HG03159 (cell line): ENCODE data around the gene TANC1.
A peak's percentile ranks its signal among the peaks of the same experiment; 100 is the strongest.

Experiments used
- ATAC-seq: cut with Tn5 transposase; IDR thresholded peaks from one replicate; pipeline ENCODE4 v1.9.1; 2021; ENCODE audit warnings: mild to moderate bottlenecking, moderate library complexity; ENCODE audit not compliant: unreplicated experiment

The TANC1 gene

DNA sequence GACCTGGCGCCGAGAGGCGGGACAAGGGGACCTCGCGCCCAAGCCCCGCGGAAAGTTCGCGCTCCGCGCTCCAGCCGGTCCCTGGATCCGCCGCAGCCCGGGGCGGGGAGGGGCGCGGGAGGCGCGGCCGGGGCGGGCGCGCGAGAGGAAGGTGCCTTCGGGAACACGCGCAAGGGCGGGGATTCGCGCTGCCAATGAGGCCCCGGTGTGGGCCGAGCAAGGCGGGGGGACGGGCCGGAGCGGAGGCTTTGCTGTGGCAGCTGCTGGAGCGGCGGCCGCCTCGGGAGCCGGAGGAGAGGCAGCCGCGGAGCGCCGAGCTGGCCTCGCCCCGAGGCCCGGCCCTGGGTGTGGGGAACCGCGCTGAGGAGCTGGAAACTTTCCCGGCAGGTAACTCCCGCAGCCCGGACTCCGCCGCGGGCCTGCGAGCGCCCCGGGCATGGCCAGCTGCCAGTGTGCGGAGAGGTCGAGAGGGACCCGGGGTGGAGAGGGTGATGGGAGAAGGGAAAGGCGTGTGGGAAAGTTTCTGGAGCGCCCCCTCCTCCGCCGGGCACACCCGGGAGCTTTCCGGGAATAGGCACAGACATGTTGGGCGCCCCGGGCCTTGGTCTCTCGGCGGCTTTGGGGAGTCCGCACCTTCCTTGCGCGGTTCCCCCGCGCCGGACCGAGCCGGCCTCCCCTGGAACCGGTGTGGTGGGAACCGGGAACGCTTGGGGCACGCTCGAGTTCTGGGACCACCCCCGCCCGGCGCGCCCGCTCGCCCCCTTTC is at the start of gene TANC1:
Gene TANC1, plus strand, starts transcription at position 245 of the 766 bp plus-strand sequence. CDS start 97,271 bp downstream, outside the sequence.
- ATAC-seq = peak; percentile 83

DNA sequence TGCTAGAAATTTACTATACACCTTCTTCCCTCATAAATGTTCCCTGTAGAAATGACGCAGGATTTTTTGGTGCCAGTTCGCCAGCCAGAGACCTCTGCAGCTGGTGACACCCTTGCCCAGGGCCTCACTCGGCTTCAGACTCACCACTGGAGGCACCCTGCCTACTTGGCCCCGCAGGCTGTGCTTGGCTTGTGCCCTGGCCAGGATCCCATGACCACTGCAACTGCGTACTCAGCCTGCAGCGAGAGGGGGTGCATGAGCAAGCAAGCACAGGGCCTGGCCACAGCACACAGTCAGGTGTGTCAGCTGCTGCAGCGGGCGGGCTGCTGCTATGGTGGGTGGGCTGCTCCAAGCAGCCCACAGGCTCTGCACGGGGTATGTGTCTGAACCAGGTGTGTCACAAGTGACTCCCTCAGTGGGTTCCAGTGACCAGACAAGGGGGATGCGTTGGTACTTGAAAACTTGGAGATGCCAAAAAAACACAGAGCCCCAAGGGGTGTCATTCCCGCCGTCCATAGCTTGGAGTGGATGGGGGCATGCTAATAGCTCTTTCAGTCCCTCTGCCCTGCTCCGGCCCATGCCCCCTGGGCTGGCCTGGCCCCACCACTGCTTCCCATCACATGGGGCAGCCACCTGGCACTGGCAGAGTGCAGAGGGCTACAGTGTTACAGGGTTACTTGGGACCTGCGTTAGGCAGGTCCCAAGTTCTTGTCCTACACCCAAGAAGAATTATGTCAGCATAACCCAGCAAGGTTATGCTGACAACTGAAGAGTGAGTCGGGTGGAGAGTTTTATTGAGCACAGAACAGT is 46.6 kb upstream of the TANC1 start:
- ATAC-seq = no peak

DNA sequence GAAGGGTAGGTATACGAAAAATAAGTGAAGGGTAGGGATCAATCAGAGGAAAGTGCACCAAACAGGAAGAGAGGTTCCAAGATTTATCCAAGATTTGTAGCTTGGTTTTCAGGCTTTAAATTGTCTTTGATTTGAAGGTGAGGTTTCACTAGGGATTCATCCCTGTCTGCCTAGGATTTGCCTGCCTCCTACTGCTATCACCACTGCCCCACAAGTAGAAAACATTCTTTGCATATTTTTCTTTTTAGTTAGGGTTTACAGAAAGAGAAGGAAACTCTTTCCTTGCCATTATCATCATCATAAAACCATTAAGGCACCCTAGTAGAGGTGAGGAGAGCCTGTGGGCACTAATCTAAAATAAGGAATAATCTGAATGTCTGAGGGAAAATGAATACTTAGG is 45.8 kb upstream of the TANC1 start:
- ATAC-seq = no peak

DNA sequence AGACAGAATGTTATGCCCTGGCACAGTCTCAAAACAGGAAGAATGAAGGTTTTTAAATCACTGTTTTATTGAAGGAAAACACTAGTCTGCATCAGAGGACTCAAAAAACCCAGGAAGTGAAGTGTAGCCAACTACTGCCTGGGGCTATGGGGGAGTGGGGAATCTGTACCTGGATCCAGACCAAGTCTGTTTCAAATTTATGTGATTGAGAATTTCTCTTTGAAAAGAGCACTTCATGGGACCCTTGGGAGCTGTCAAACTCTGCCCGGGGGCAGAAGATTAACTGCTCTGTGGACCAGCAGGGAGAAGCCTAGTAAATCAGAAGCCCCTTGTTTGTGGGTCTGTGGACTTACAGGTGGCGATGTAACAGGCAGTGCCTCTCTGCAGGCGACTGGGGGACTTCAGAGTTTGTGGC is 45.3 kb upstream of the TANC1 start:
- no peak for ATAC-seq

DNA sequence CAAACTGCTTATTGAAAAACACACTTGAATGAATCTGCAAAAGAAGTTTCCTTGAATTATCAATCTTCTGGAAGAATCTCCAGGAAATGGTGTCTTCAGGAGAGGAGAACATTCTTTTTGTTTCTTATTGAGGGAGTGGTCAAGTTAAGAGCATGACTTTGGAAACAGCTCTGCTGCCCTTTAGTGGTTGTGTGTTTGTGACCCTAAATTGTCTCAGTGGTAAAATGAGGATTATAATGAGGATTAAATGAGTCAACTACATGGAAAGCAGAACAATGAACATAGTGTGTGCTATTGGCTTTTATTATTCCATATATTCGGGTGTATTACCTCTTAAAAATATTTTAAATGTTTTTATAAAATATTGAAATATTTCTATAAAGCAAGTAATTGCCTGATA is 44.8 kb upstream of the TANC1 start:
- ATAC-seq = no peak

DNA sequence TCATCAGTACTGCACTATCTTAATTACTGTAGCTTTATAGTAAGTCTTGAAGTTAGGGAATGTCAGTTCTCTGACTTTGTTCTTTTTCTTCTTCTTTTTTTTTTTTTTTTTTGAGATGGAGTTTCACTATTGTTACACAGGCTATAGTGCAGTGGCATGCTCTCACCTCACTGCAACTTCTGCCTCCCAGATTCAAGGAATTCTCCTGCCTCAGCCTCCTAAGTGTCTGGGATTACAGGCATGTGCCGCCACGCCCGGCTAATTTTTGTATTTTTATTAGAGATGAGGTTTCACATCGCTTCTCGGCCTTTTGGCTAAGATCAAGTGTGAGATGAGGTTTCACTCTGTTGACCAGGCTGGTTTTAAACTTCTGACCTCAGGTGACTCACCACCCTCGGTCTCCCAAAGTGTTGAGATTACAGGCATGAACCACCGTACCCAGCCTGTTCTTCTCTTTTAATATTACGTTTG is 41.9 kb upstream of the TANC1 start:
- no peak for ATAC-seq

DNA sequence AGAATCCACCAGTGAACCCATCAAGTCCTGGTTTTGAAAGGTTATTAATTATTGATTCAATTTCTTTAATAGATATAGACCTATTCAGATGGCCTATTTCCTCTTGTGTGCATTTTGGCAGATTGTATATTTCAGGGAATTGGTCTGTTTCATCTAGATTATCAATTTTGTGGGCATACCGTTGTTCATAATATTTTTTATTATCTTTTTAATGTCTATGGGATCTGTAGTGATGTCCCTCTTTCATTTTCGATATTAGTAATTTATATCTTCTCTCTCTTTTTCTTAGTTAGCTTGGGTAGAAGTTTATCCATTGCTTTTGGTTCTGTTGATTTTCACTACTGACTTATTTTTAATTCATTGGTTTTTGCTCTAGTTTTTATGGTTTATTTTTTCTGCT is 39.9 kb upstream of the TANC1 start:
- no peak for ATAC-seq

DNA sequence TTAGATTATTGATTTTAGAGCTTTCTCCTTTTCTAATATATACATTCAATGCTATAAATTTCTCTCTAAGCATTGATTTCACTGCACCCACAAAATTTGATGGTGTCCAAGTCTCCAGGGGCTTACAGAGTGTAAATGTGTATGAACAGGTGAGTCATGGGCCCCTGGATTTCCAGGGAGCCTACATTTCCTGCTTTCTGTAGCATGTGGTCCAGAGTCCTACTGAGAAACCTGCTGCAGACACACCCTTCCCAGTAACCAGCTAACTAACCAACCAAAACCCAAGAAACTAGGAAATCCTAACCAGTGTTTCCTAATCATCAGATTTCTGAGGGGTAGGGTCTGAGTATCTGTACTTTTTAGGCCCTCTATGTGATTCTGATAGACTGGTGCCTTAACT is 39.5 kb upstream of the TANC1 start:
- ATAC-seq = no peak

DNA sequence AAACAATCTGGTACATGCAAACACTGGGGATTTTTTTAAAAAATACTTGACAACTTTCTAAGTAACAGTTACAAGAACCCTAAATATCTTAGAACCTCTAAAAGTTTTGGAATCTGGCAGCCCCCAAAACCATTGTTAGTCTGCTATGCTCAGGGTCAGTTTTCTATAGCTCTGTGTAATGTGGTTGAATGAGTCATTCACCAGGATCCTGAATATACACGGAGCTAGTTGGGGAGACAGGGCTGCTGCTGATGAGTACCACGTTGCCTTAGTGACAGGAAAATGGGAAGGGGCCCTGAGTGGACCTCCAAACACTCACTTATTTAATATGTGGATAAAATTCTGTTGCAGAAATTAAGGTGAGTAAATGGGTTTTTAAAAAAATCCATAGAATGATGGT is 36.9 kb upstream of the TANC1 start:
- ATAC-seq = no peak

DNA sequence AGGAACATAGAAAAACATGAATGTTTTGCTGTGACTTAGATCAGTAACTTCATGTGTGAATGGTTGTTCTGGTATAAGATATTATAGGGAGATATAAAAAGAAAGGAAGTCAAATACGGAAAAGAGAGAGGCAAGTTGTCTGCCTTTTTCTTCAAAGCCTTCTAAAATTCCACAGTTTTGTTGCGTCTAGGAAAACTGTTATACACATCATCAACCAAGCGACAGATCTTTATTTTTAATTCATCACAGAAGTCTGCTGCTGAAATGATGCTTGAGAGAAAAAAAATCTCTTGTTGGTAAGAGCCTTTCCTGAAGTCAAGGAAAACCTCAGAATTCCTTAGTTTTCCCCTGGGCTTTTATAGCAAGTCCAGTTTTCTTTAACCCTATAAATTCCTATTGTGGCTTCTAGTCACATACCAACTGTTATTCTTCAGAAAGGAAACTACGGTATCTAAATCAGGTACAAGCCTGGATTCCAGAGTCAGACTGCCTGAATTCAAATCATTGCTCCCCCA is 36.3 kb upstream of the TANC1 start:
- ATAC-seq = no peak

DNA sequence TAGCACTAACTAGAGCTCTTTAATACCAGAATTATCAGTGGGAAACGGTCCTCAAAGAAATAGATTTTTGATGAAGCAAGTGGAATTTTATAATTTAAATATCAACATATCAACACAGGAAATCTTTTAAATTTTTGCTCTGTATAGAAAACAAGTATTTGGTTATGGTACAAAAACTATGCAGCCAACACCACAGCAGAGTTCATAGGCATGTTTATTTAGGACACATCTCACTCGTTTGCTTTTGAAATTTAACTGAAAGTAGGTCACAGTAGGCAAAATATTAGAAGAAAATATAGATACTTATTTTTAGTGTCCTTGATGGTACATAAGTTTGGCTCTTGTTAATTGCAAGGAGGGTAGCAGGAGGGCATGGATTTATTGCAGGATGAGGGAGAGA is 34.3 kb upstream of the TANC1 start:
- no peak for ATAC-seq

DNA sequence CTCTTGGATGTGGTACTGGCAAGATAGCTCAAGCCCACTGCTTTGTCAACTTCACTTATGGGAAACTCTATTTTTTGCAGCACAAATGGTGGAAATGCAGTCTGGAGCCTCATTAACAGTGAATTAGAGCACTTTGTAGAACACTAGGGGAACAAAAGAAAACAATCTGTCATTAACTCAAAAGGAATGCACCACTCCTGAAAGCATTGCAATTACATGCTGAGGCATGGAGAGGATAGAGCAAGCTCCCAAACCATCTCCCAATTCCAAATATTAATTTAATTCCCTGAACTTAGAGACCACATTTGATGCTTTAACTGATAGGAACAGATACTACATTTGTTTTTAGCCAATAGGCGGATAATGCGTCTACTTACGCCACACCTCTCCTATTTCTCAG is 32.8 kb upstream of the TANC1 start:
- no peak for ATAC-seq

DNA sequence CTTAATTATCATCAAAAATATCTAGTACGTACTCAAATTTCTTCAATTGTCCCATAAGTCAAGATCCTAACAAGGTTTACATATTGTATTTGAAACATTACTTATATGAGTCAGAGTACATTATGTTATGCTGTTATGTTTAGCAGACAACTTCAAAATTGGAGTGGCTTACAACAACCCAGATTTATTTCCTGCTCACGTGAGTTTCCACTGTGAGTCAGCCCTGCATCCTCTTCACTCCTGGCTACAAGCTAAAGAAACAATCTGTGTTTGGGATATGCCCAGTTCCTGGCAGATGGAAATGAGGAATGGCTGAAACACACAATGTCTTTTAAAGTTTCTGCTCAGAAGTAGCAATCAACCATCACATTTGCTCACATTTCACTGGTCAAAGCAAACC is 31.5 kb upstream of the TANC1 start:
- ATAC-seq = no peak

DNA sequence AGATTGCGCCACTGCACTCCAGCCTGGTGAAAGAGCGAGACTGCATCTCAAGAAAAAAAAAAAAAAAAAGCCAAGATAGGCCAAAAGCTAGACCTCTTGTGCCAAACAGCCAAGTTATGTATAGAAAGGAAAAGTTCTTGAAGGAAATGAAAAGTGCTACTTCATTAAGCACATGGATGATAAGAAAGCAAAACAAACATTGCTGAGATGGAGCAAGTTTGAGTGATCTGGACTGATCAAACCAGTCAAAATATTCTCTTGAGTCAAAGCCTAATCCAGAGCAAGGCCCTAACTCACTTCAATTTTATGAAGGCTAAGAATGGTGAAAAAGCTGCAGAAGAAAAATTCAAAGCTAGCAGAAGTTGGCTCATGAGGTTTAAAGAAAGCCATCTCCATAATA is 28.1 kb upstream of the TANC1 start:
- ATAC-seq = no peak

DNA sequence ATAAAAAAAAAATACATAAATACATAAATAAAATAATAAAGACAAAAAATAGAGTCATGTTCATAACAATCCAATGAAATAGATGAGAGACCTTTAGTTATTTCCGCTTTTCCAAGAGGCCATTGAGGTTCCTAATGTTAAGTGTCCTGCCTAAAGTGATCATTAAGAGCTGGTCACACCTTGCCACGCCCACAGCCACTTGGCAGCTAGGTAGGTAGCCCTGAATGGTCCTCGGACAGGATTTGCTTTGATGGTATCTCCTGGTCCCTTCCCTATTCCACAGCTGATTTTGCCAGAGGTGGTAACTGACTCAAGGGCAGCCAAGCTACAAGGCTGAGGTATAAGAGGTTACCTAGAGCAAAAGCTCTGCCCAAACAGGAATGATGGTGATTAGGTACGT is 24.5 kb upstream of the TANC1 start:
- no peak for ATAC-seq

DNA sequence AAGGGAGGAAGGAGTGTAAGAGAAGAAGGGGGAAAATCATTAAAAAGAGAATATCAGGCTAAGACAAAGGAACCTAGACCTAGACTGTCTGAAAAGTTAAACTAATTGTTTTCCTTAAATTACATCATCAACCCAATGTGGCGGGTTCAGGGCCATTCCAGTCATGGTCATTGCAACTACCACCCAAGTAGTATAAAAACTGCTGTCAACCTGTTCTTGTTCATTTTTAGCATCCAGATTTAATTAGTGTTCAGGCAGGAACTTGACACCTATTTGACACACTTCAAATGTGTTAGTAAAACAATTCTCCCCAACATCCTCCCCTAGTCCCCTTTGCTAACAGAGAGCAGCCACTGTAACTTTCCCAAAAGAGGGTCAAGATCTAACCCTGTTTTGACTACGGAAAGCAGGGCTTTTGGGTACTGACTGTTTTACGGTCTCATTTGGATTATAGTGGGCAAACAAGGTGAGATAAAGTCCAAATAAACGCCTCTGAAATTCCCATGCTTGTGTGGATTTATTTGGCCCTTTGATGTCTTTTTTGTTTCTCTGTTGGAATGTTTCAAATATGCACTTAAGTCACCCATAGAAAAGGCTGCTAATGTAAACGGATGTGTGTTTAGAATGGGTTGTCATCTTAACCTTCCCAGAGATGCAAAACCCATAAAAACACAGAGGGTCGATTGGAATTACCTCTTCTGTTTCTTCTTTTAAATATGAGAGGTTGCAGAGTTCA is 19.3 kb upstream of the TANC1 start:
- ATAC-seq = no peak

DNA sequence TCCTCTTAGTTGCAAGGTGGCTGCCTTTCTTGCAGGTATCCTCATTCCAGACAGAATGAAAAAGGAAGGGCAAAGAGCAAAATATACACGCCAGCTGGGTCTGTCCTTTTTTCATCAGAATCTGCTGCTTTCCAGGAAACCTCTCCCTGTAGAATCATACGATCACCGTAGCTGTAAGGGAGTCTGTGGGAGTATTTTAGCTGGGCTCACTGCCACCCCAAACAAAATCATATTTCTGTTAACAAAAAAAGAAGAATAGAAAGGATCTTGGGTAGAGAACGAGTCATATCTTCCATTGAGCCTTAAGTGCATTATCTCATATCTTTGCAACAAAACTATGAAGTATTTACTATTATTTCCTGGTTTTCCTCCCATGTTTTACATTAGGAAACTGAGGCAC is 15.0 kb upstream of the TANC1 start:
- ATAC-seq = no peak

DNA sequence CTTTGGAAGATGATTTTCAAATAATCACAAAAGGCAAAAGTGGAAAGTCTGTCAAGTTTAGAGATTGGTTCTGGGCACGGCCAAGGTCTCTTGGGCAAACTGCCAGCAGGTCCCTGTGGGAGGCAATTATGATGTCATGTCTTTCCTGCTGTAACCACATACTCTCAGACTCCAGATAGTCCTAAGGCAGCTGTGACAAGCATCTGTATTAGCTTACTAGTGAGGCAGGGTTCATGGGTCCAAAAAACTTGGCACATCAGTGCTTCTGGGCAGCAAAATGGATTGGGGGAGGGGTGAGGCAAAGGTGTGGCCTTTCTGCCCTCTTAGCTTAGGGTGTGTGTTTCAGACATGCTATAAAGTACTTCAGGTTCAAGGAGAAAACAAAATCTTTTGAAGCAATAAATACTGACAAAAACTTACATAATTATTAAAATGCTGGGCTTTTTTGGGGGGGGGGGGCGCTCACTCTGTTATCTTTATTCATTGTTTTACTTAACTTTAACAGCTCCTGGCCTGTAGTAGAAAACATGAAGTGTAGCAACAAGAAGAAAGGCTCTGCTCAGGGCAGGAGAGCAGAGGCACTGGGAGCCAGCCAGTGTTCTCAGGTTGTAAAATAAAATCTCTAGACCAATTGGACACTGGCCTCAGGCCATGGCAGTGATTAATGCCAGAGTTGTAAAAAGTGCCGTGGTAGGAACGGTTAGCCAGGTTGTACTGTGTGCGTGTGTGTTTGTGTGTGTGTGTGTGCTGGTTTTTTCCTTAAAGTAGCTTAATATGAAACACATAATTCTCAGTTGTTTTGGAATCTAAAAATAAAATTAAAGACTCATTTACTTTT is 14.3 kb upstream of the TANC1 start:
- no peak for ATAC-seq

DNA sequence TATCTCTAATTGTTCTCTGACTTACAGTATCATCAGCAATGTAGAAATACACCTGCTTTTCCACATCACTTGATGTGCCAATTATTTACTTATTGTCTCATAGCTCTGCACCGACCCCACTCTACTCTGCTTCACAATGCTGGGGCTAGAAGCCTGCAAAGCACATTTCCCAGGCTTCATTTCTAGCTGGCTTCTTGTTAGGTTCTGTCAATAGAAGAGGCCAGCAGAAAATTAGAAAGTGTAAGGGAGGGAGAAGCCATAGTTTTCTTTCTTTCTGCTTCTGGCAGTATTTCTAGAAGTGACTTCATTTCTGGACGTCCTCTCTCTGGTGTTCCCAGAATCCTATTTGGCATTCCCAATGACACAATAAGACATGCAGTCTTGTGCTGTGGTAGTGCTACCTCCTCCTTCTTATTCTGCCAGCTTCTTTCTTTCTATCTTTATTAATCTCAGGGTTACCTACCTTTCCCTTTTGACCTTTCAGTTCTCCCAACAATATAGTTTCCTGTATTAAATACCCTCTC is 12.5 kb upstream of the TANC1 start:
- no peak for ATAC-seq

DNA sequence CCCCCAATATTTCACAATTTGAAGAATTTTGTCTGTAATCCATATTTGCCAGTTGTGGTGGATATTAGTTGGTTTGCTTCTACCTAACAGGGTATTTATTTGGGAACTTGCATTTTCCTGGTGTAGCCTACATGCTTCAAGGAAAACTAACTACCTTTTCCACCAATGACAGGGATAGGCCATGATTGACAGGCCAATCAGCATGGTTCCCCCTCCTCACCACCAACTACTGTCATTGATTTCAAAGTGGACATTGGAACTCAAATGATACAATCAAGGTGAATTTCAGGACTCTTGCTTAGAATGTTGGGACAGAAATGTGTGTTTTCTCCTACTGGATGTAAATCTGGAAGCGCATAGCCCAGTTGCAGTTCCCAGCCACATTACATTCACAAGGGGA is 10.1 kb upstream of the TANC1 start:
- no peak for ATAC-seq
